Measurements from ENCODE around the gene ITGB1BP1. TPM values are rescaled to one million over a fixed set of nuclear protein-coding genes. Genes with fewer than 3 reads are reported as not detected.

The ITGB1BP1 gene
- total and polyA plus RNA-seq, 2 of the 13 experiments (the other 11 are each of a cell fraction or from before 2014, with no cell fraction given) = 106 to 108 TPM

DNA sequence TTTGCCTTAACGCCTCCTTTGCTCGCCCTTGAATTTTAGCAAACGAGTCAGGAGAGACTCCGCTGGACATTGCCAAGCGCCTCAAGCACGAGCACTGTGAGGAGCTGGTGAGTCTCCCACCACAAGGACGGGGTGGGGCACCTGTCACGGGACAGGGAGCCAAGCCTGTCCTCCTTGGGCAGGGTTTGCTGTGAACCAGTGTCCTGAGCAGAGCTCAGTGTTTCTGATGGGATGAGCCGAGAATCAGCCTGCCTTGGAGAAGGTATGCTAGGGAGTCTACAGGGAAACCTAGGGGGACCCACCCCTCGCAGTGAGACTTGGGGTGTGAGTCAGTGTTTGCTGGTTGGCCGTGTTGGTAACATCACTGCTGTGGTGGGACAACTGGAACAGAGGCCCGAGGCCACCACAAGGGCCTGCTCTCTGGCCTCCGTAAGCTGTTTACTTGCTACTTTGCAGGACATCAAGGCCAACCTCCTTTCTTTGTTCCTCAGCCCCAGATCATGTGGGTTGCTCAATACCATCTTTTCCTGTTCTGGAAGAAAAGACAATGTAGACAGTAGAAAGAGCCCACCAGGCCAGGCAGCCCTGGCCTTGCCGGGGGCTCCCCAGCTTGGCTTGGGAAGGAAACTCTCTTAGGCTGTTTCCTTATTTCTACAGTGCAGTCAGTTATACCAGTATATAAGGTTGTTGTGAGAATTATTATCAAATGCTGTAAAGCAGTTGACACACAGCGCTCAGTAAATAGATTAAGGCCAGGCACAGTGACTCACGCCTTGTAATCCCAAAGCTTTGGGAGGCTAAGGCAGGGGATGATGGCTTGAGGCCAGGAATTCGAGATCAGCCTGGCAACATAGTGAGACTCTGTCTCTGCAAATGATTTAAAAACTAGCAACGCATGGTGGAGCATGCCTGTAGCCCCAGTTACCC, 42.4 kb downstream of the ITGB1BP1 start (continued):
- TF ChIP-seq, protein P1, sequence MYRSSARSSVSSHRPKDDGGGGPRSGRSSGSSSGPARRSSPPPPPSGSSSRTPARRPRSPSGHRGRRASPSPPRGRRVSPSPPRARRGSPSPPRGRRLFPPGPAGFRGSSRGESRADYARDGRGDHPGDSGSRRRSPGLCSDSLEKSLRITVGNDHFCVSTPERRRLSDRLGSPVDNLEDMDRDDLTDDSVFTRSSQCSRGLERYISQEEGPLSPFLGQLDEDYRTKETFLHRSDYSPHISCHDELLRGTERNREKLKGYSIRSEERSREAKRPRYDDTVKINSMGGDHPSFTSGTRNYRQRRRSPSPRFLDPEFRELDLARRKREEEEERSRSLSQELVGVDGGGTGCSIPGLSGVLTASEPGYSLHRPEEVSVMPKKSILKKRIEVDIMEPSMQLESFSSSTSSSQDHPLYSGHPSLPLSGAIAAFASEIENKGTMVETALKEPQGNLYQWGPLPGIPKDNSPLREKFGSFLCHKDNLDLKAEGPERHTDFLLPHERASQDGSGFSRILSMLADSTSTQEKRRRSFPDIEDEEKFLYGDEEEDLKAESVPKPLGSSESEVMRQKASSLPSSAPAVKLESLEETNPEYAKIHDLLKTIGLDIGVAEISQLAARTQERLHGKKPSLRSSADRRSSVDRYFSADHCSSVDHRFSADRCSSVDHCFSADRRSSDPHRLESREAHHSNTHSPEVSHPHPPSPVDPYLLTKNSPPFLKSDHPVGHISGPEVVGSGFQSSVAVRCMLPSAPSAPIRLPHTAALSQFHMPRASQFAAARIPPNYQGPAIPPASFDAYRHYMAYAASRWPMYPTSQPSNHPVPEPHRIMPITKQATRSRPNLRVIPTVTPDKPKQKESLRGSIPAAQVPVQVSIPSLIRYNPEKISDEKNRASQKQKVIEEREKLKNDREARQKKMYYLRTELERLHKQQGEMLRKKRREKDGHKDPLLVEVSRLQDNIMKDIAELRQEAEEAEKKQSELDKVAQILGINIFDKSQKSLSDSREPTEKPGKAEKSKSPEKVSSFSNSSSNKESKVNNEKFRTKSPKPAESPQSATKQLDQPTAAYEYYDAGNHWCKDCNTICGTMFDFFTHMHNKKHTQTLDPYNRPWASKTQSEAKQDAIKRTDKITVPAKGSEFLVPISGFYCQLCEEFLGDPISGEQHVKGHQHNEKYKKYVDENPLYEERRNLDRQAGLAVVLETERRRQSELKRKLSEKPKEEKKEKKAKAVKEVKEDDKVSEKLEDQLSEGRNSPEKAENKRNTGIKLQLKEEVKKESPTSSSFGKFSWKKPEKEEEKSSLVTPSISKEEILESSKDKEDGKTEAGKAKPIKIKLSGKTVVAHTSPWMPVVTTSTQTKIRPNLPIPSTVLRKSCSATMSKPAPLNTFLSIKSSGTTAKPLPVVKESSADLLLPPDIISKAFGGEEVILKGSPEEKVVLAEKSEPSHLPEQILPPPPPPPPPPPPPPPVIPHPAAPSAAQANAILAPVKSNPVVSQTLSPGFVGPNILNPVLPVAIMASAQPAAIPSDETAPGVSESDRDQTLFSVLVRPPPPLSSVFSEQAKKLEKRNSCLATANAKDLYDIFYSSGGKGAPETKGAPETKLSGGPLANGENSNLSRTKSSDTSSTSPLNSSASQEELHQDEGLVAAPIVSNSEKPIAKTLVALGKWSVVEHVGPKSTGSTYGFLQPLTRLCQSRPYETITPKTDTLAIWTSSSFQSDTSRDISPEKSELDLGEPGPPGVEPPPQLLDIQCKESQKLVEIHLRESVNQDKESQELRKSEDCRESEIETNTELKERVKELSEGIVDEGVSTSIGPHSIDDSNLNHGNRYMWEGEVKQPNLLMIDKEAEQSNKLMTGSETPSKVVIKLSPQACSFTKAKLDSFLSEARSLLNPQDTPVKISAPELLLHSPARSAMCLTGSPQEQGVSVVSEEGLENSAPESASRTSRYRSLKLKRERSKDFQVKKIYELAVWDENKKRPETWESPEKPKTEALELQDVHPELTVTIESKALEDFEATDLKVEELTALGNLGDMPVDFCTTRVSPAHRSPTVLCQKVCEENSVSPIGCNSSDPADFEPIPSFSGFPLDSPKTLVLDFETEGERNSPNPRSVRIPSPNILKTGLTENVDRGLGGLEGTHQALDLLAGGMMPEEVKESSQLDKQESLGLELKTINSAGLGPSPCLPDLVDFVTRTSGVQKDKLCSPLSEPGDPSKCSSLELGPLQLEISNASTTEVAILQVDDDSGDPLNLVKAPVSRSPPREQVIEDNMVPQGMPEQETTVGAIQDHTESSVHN (CRISPR knock-in tag; IDR thresholded peaks at IDR 0.05) = 0 out of 2 replicates have a peak, but pooled peaks have one; percentile 28
- no peak for TF ChIP-seq MAFG (CRISPR knock-in tag; IDR thresholded peaks at IDR 0.05)
- TF ChIP-seq, protein P2, sequence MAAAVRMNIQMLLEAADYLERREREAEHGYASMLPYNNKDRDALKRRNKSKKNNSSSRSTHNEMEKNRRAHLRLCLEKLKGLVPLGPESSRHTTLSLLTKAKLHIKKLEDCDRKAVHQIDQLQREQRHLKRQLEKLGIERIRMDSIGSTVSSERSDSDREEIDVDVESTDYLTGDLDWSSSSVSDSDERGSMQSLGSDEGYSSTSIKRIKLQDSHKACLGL (CRISPR knock-in tag; IDR thresholded peaks at IDR 0.05) = no peak
- TF ChIP-seq, protein P3, sequence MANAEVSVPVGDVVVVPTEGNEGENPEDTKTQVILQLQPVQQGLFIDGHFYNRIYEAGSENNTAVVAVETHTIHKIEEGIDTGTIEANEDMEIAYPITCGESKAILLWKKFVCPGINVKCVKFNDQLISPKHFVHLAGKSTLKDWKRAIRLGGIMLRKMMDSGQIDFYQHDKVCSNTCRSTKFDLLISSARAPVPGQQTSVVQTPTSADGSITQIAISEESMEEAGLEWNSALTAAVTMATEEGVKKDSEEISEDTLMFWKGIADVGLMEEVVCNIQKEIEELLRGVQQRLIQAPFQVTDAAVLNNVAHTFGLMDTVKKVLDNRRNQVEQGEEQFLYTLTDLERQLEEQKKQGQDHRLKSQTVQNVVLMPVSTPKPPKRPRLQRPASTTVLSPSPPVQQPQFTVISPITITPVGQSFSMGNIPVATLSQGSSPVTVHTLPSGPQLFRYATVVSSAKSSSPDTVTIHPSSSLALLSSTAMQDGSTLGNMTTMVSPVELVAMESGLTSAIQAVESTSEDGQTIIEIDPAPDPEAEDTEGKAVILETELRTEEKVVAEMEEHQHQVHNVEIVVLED (CRISPR knock-in tag; IDR thresholded peaks at IDR 0.05; ENCODE audit: borderline replicate concordance) = no peak
- TF ChIP-seq JARID2 (CRISPR knock-in tag; IDR thresholded peaks at IDR 0.05; ENCODE audit: insufficient replicate concordance) = no peak
- TF ChIP-seq, protein P4, sequence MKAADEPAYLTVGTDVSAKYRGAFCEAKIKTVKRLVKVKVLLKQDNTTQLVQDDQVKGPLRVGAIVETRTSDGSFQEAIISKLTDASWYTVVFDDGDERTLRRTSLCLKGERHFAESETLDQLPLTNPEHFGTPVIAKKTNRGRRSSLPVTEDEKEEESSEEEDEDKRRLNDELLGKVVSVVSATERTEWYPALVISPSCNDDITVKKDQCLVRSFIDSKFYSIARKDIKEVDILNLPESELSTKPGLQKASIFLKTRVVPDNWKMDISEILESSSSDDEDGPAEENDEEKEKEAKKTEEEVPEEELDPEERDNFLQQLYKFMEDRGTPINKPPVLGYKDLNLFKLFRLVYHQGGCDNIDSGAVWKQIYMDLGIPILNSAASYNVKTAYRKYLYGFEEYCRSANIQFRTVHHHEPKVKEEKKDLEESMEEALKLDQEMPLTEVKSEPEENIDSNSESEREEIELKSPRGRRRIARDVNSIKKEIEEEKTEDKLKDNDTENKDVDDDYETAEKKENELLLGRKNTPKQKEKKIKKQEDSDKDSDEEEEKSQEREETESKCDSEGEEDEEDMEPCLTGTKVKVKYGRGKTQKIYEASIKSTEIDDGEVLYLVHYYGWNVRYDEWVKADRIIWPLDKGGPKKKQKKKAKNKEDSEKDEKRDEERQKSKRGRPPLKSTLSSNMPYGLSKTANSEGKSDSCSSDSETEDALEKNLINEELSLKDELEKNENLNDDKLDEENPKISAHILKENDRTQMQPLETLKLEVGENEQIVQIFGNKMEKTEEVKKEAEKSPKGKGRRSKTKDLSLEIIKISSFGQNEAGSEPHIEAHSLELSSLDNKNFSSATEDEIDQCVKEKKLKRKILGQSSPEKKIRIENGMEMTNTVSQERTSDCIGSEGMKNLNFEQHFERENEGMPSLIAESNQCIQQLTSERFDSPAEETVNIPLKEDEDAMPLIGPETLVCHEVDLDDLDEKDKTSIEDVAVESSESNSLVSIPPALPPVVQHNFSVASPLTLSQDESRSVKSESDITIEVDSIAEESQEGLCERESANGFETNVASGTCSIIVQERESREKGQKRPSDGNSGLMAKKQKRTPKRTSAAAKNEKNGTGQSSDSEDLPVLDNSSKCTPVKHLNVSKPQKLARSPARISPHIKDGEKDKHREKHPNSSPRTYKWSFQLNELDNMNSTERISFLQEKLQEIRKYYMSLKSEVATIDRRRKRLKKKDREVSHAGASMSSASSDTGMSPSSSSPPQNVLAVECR (CRISPR knock-in tag; IDR thresholded peaks at IDR 0.05; ENCODE audit: borderline replicate concordance) = peak; percentile 54; the same call in 1 of the 2 replicates
- TF ChIP-seq, protein P5, sequence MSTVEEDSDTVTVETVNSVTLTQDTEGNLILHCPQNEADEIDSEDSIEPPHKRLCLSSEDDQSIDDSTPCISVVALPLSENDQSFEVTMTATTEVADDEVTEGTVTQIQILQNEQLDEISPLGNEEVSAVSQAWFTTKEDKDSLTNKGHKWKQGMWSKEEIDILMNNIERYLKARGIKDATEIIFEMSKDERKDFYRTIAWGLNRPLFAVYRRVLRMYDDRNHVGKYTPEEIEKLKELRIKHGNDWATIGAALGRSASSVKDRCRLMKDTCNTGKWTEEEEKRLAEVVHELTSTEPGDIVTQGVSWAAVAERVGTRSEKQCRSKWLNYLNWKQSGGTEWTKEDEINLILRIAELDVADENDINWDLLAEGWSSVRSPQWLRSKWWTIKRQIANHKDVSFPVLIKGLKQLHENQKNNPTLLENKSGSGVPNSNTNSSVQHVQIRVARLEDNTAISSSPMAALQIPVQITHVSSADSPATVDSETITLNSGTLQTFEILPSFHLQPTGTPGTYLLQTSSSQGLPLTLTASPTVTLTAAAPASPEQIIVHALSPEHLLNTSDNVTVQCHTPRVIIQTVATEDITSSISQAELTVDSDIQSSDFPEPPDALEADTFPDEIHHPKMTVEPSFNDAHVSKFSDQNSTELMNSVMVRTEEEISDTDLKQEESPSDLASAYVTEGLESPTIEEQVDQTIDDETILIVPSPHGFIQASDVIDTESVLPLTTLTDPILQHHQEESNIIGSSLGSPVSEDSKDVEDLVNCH (CRISPR knock-in tag; IDR thresholded peaks at IDR 0.05) = no peak
- TF ChIP-seq NAIF1 (CRISPR knock-in tag; IDR thresholded peaks at IDR 0.05; ENCODE audit: borderline replicate concordance) = no peak
- TF ChIP-seq ZNF564 (CRISPR knock-in tag; IDR thresholded peaks at IDR 0.05) = 0 out of 2 replicates have a peak, but pooled peaks have one; percentile 27

Data from HepG2 (cell line).